ENCODE measurements around the gene PLCXD1. TPM values are rescaled to one million over a fixed set of nuclear protein-coding genes. Genes with fewer than 3 reads are reported as not detected.
"Not testable (repeated sequence)": the region's sequence is repeated elsewhere in the genome, so short reads cannot be mapped to it uniquely, and the experiment has no call there.

The PLCXD1 gene, protein sequence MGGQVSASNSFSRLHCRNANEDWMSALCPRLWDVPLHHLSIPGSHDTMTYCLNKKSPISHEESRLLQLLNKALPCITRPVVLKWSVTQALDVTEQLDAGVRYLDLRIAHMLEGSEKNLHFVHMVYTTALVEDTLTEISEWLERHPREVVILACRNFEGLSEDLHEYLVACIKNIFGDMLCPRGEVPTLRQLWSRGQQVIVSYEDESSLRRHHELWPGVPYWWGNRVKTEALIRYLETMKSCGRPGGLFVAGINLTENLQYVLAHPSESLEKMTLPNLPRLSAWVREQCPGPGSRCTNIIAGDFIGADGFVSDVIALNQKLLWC
- 10.9 and 12.1 TPM in 2 replicates for total RNA-seq
- long read RNA-seq, partial matches to known transcripts: 3 of 11 reads
- long read RNA-seq, other reads (novel, unspliced or antisense): 7 of 11 reads

DNA sequence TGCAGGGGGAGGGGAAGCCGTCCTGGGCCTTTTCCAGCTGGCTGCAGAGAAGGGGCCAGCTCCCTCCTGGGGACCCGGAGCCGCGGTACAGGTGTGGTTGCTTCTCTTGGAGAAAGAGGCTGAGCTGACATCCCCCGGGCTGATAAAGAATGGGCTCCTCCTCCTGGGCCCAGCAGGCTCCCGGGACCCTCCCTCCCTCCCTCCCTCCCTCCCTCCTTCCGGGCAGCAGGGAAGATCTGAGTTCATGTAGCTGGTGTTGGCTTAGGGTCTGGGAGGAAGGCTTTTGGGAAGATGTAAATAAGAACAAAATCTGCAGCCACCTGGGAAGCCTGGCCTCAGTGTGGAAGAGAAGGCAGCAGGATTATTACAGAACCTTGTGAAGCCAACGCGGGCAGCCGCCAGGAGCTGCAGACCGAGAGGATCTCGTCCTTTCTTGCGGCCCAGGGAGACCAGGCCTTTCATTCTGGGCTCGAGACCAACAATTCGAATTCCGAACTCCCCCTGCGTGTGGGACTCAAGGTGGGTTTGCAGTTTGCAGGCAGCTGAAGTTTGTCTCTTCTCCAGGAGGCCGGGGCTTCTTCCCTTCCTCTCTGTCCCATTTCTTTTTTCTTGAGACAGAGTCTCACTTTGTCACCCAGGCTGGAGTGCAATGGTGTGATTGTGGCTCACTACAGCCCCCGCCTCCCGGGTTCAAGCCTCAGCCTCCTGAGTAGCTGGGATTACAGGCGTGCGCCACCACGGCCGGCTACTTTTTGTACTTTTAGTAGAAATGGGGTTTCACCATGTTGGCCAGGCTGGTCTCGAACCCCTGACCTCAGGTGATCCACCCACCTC lies at the start of gene PLCXD1:
PLCXD1 (plus strand) TSS at position 216 of the 834 bp plus-strand sequence. CDS start 2,807 bp downstream, outside the sequence.
- Mint-ChIP-seq H3K9me3 (ENCODE audit: unreplicated experiment) (no peaks in the 10 kb centered on the region), H3K27ac (ENCODE audit: unreplicated experiment) (peak within 1 kb of the TSS; percentile 85), H3K4me3 (ENCODE audit: unreplicated experiment) (peak within 1 kb of the TSS; percentile 72), H3K27me3 (ENCODE audit: unreplicated experiment) (no peaks in the 10 kb centered on the region), H3K36me3 (ENCODE audit: unreplicated experiment) (no peaks in the 10 kb centered on the region), H3K4me1 (ENCODE audit: unreplicated experiment) (peaks cover 13% of the 10 kb centered on the region)
- no peak for DNase-seq (ENCODE audit: extremely low spot score, unreplicated experiment)
- TF ChIP-seq, protein P1, sequence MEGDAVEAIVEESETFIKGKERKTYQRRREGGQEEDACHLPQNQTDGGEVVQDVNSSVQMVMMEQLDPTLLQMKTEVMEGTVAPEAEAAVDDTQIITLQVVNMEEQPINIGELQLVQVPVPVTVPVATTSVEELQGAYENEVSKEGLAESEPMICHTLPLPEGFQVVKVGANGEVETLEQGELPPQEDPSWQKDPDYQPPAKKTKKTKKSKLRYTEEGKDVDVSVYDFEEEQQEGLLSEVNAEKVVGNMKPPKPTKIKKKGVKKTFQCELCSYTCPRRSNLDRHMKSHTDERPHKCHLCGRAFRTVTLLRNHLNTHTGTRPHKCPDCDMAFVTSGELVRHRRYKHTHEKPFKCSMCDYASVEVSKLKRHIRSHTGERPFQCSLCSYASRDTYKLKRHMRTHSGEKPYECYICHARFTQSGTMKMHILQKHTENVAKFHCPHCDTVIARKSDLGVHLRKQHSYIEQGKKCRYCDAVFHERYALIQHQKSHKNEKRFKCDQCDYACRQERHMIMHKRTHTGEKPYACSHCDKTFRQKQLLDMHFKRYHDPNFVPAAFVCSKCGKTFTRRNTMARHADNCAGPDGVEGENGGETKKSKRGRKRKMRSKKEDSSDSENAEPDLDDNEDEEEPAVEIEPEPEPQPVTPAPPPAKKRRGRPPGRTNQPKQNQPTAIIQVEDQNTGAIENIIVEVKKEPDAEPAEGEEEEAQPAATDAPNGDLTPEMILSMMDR (IDR thresholded peaks at IDR 0.05): no peak

DNA sequence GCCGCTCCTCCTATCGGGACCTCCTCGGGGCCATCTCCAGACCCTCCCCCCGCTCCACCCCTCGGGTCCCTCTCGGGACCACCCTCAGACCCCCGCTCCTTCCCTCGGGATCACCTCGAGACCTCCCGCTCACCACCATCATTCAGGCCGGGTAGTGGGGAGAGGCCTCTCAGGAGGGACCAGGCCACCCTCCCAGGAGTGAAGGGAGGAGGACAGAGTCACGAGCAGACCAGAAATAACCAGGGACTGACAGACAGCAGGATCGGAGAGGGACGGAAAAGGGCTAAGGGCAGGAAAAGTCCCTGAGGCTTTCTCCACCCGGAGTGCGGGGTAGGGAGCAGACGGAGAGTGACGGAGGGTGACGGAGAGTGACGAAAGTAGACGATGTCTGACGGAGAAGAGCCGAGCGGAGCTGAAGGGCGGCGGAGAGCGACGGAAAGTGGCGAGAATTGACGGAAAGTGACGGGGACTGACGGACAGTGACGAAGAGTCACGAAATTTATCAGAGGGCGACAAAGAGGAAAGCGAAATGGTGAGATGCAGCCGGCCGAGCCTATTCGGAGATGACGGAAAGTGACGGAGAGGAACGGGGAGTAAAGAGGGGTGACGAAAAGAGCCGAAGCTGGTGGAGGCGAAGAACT lies 49.4 kb upstream of the PLCXD1 start:
- not testable (repeated sequence) for DNase-seq (ENCODE audit: extremely low spot score, unreplicated experiment); H3K9me3 Mint-ChIP-seq (ENCODE audit: unreplicated experiment); H3K27ac Mint-ChIP-seq (ENCODE audit: unreplicated experiment)

DNA sequence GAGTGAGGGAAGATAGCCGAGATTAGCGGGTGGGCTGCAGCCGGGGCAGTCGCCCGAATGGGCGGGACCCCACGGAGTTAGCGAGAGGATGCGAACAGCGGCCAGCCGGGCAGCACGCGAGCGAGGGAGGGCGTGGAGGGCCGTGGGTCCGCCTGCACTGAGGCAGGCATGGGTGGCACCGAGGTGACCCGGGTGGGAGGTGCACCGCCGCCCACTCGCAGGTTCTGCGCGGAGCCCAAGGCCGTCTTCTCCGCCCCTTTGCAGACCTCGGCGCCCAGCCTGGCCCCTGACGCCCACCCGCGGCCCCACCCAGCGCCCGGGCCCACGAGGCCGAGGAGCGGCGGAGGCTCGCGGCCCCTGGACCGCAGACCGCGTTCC lies 48.9 kb upstream of the PLCXD1 start:
- H3K9me3 Mint-ChIP-seq (ENCODE audit: unreplicated experiment); H3K4me3 Mint-ChIP-seq (ENCODE audit: unreplicated experiment); H3K4me1 Mint-ChIP-seq (ENCODE audit: unreplicated experiment); H3K36me3 Mint-ChIP-seq (ENCODE audit: unreplicated experiment); DNase-seq (ENCODE audit: extremely low spot score, unreplicated experiment); H3K27me3 Mint-ChIP-seq (ENCODE audit: unreplicated experiment); H3K27ac Mint-ChIP-seq (ENCODE audit: unreplicated experiment): not testable (repeated sequence)

More for the DNA sequence above, 49.4 kb upstream of the PLCXD1 start:
- not testable (repeated sequence) for H3K4me3 Mint-ChIP-seq (ENCODE audit: unreplicated experiment); H3K36me3 Mint-ChIP-seq (ENCODE audit: unreplicated experiment); H3K4me1 Mint-ChIP-seq (ENCODE audit: unreplicated experiment); H3K27me3 Mint-ChIP-seq (ENCODE audit: unreplicated experiment)

DNA sequence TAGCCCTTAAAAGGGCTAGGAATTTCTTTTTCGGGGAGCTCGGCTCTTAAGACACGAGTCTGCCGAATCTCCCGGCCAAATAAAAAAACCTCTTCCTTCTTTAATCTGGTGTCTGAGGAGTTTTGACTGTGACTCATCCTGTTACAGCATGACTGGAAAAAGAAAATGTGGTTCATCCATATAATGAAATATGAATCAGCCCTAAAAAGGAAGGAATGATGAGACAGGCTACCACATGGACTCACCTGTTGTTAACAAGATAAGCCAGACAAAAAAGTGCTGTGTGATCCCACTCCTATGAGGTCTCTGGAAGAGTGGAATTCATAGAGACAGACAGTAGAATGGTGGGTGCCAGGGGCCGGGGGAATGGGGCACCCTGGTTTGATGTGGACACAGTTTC lies 45.0 kb upstream of the PLCXD1 start:
- H3K4me1 Mint-ChIP-seq (ENCODE audit: unreplicated experiment); H3K27me3 Mint-ChIP-seq (ENCODE audit: unreplicated experiment); H3K27ac Mint-ChIP-seq (ENCODE audit: unreplicated experiment); H3K36me3 Mint-ChIP-seq (ENCODE audit: unreplicated experiment); H3K4me3 Mint-ChIP-seq (ENCODE audit: unreplicated experiment); H3K9me3 Mint-ChIP-seq (ENCODE audit: unreplicated experiment); DNase-seq (ENCODE audit: extremely low spot score, unreplicated experiment): not testable (repeated sequence)

DNA sequence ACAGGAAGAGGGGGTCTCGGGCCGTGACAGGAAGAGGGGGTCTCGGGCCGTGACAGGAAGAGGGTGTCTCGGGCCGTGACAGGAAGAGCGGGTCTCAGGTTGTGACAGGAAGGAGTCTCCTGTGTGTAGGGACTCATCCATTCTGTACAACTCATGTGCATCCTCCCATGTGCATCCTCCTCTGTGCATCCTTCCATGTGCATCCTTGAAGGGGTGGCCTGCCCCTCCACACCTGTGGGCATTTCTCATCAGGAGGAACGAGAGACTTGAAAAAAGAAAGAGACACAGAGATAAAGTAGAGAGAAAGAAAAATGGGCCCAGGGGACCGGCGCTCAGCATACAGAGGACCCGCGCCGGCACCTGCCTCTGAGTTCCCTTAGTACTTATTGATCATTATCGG lies 30.2 kb upstream of the PLCXD1 start:
- H3K9me3 Mint-ChIP-seq (ENCODE audit: unreplicated experiment): no peaks in the 10 kb centered on the region
- DNase-seq (ENCODE audit: extremely low spot score, unreplicated experiment): no peak
- TF ChIP-seq, protein P1 (IDR thresholded peaks at IDR 0.05): no peak
- no peaks in the 10 kb centered on the region for H3K4me1 Mint-ChIP-seq (ENCODE audit: unreplicated experiment)
- no peaks in the 10 kb centered on the region for H3K36me3 Mint-ChIP-seq (ENCODE audit: unreplicated experiment)
- H3K4me3 Mint-ChIP-seq (ENCODE audit: unreplicated experiment): no peak overlapping the region
- no peak overlapping the region for H3K27ac Mint-ChIP-seq (ENCODE audit: unreplicated experiment)
- H3K27me3 Mint-ChIP-seq (ENCODE audit: unreplicated experiment): no peaks in the 10 kb centered on the region

DNA sequence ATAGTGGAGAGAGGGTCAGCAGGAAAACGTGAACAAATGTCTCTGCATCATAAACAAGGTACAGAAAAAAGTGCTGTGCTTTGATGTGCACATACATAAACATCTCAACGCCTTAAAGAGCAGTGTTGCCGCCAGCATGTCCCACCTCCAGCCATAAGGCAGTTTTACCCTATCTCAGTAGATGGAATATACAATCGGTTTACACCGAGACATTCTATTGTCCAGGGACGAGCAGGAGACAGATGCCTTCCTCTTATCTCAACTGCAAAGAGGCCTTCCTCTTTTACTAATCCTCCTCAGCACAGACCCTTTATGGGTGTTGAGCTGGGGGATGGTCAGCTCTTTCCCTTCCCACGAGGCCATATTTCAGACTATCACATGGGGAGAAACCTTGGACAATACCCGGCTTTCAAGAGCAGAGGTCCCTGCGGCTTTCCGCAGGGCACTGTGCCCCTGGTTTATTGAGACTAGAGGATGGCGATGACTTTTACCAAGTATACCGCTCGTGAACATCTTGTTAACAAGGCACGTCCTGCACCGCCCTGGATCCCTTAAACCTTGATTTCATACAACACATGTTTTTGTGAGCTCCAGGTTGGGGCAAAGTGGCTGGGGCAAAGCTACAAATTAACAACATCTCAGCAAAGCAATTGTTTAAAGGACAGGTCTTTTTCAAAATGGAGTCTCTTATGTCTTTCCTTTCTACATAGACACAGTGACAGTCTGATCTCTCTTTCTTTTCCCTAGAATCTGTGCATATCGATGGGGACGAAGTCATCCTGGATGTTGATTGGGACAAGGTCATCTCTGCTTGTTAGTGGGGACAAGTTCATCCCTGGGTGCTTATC lies 29.6 kb upstream of the PLCXD1 start:
- H3K4me1 Mint-ChIP-seq (ENCODE audit: unreplicated experiment); H3K9me3 Mint-ChIP-seq (ENCODE audit: unreplicated experiment): not testable (repeated sequence)

More for the DNA sequence above, 29.6 kb upstream of the PLCXD1 start:
- H3K27me3 Mint-ChIP-seq (ENCODE audit: unreplicated experiment); H3K36me3 Mint-ChIP-seq (ENCODE audit: unreplicated experiment); H3K27ac Mint-ChIP-seq (ENCODE audit: unreplicated experiment); H3K4me3 Mint-ChIP-seq (ENCODE audit: unreplicated experiment): not testable (repeated sequence)
- DNase-seq (ENCODE audit: extremely low spot score, unreplicated experiment): peak; percentile 73
